GM19023 (cell line): ENCODE measurements around the gene SOX9.

ENCODE experiments used
- ATAC-seq: cut with Tn5 transposase; IDR thresholded peaks from one replicate; pipeline ENCODE4 v1.9.1; 2021; ENCODE audit warnings: mild to moderate bottlenecking, moderate library complexity; ENCODE audit not compliant: unreplicated experiment

SOX9 gene

GRCh38 chr17:72152387-72152929, 31.6 kb downstream of the SOX9 start:
- no peak for ATAC-seq

GRCh38 chr17:72158895-72159885, 38.4 kb downstream of the SOX9 start:
- no peak for ATAC-seq

GRCh38 chr17:72162569-72162968, 41.7 kb downstream of the SOX9 start:
- no peak for ATAC-seq

- ATAC-seq: no peak
Measured at GRCh38 chr17:72163474-72163873, 42.7 kb downstream of the SOX9 start.

- ATAC-seq: no peak
Measured at GRCh38 chr17:72164158-72164739, 43.4 kb downstream of the SOX9 start.

- no peak for ATAC-seq
Measured at GRCh38 chr17:72165192-72165866, 44.5 kb downstream of the SOX9 start.

- ATAC-seq: no peak
Measured at GRCh38 chr17:72165867-72166439, 45.1 kb downstream of the SOX9 start.

GRCh38 chr17:72167593-72167992, 46.8 kb downstream of the SOX9 start:
- ATAC-seq: no peak

- ATAC-seq: no peak
Measured at GRCh38 chr17:72169823-72170222, 49.0 kb downstream of the SOX9 start.

GRCh38 chr17:72171703-72172667, 51.2 kb downstream of the SOX9 start:
- no peak for ATAC-seq

GRCh38 chr17:72173499-72174116, 52.8 kb downstream of the SOX9 start:
- no peak for ATAC-seq

GRCh38 chr17:72175263-72175662, 54.4 kb downstream of the SOX9 start:
- no peak for ATAC-seq
